ENCODE results near the gene CNNM1.
A peak's percentile ranks its signal among the peaks of the same experiment; 100 is the strongest.

CNNM1 gene

DNA sequence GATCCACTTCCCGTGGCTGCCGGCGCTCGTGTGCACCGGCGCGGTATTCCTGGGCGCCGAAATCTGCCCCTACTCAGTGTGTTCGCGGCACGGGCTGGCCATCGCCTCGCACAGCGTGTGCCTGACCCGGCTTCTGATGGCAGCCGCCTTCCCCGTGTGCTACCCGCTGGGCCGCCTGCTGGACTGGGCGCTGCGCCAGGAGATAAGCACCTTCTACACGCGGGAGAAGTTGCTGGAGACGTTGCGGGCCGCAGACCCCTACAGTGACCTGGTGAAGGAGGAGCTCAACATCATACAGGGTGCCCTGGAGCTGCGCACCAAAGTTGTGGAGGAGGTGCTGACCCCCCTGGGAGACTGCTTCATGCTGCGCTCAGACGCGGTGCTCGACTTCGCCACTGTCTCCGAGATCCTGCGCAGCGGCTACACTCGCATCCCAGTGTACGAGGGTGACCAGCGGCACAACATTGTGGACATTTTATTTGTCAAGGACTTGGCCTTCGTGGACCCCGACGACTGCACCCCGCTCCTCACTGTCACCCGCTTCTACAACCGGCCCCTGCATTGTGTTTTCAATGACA, 1.3 kb downstream of the CNNM1 start:
- Histone ChIP-seq H3K4me1 (peaks cover 3% of the 10 kb centered on the region), H3K9me3 (ENCODE audit: control insufficient read depth, low read length) (no peaks in the 10 kb centered on the region), H3K27ac (no peak overlapping the region), H3K4me3 (ENCODE audit: low read depth, low read length) (peak overlapping the region; percentile 45), H3K9ac (no peak overlapping the region), H2AFZ (peak overlapping the region; percentile 91), H3K27me3 (ENCODE audit: control insufficient read depth, insufficient read depth, low read length) (no peaks in the 10 kb centered on the region), H3K36me3 (ENCODE audit: control insufficient read depth, insufficient read depth, low read length) (no peaks in the 10 kb centered on the region), H3K4me2 (ENCODE audit: low read length) (peak overlapping the region; percentile 91), H3K79me2 (no peaks in the 10 kb centered on the region)
- TF ChIP-seq, protein P1, sequence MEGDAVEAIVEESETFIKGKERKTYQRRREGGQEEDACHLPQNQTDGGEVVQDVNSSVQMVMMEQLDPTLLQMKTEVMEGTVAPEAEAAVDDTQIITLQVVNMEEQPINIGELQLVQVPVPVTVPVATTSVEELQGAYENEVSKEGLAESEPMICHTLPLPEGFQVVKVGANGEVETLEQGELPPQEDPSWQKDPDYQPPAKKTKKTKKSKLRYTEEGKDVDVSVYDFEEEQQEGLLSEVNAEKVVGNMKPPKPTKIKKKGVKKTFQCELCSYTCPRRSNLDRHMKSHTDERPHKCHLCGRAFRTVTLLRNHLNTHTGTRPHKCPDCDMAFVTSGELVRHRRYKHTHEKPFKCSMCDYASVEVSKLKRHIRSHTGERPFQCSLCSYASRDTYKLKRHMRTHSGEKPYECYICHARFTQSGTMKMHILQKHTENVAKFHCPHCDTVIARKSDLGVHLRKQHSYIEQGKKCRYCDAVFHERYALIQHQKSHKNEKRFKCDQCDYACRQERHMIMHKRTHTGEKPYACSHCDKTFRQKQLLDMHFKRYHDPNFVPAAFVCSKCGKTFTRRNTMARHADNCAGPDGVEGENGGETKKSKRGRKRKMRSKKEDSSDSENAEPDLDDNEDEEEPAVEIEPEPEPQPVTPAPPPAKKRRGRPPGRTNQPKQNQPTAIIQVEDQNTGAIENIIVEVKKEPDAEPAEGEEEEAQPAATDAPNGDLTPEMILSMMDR (IDR thresholded peaks at IDR 0.05): no peak

DNA sequence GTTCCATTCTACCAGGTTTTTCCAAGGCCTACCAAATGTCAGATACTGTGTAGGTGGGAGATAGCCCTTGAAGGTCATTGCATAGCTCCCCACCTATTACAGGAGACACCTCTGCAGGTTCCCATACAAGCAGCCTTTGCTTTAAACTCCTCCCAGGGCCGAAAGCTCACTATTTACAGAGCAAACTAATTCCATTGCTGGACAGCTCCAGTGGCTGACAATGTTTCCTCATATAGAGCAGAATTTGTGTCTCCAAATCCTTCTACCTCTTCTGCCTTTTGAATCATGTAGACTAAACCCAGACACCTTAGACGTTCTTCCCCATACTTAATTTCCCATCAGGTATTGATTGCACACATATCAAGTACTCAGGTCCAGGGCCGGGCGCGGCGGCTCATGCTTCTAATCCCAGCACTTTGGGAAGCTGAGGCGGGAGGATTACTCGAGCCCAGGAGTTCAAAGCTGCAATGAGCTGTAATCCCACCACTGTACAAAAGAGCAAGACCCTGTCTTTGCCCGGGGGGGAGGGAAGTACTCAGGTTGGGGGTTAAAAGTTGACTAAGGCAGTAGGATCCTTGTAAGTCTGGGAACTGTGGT, 2.1 kb downstream of the CNNM1 start:
- H3K4me3 ChIP-seq (ENCODE audit: low read depth, low read length): no peak overlapping the region
- H3K27me3 ChIP-seq (ENCODE audit: control insufficient read depth, insufficient read depth, low read length): no peaks in the 10 kb centered on the region
- H3K4me2 ChIP-seq (ENCODE audit: low read length): no peak overlapping the region
- H3K27ac ChIP-seq: no peak overlapping the region
- H3K36me3 ChIP-seq (ENCODE audit: control insufficient read depth, insufficient read depth, low read length): no peaks in the 10 kb centered on the region
- TF ChIP-seq, protein P1 (IDR thresholded peaks at IDR 0.05): no peak
- no peaks in the 10 kb centered on the region for H3K79me2 ChIP-seq
- H2AFZ ChIP-seq: no peak overlapping the region
- no peak overlapping the region for H3K9ac ChIP-seq
- no peaks in the 10 kb centered on the region for H3K9me3 ChIP-seq (ENCODE audit: control insufficient read depth, low read length)
- H3K4me1 ChIP-seq: peaks cover 3% of the 10 kb centered on the region

DNA sequence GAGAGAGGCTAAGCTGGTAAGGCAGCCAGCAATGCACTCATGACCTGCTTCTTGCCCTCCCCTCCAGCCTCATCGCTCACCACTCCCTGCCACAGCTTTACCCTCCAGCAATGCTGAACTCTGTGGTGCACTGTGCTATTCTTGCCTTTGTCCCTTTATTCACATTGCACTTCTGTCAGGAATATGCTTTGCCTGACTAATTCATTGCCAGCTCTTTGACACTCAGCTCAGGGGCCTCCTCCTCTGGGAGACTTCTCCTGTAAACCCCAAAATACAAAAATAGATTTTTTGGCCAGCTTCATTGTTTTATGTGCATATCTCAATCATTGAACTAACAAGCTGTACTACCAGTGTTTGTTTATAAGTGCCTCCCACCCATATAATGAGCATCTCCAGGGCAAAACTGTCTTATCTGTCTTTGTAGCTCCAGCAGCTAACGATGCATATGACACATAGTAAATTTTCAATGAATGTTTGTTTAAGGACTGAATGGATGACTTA, 8.2 kb downstream of the CNNM1 start:
- H3K4me3 ChIP-seq (ENCODE audit: low read depth, low read length): no peak overlapping the region
- no peaks in the 10 kb centered on the region for H3K27me3 ChIP-seq (ENCODE audit: control insufficient read depth, insufficient read depth, low read length)
- H3K9me3 ChIP-seq (ENCODE audit: control insufficient read depth, low read length): no peaks in the 10 kb centered on the region
- H3K79me2 ChIP-seq: no peaks in the 10 kb centered on the region
- no peak overlapping the region for H3K27ac ChIP-seq
- H3K36me3 ChIP-seq (ENCODE audit: control insufficient read depth, insufficient read depth, low read length): no peaks in the 10 kb centered on the region
- H3K9ac ChIP-seq: no peak overlapping the region
- H3K4me2 ChIP-seq (ENCODE audit: low read length): no peak overlapping the region
- no peaks in the 10 kb centered on the region for H3K4me1 ChIP-seq
- TF ChIP-seq, protein P1 (IDR thresholded peaks at IDR 0.05): no peak
- no peak overlapping the region for H2AFZ ChIP-seq

DNA sequence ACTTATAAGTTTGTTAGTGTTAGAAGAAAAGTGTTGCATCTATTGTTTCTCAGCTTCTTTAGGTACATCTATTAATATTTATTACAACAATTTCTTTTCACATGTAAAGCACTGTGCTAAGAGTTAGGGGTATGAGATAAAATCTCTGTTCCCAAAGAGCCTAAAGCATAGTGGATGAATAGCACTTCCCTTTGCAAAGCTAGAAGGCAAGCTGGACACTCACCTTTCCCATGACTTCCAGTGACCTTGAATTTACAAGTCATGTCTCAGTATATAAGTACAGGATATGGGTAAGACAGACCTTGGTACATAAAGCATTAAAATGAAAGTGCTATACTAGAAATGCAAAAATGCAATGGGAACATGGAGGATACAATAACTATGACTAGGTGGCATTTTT, 8.7 kb downstream of the CNNM1 start:
- H3K4me3 ChIP-seq (ENCODE audit: low read depth, low read length): no peak overlapping the region
- H3K27me3 ChIP-seq (ENCODE audit: control insufficient read depth, insufficient read depth, low read length): no peaks in the 10 kb centered on the region
- TF ChIP-seq, protein P1 (IDR thresholded peaks at IDR 0.05): no peak
- no peaks in the 10 kb centered on the region for H3K9me3 ChIP-seq (ENCODE audit: control insufficient read depth, low read length)
- no peak overlapping the region for H3K9ac ChIP-seq
- H3K4me1 ChIP-seq: no peaks in the 10 kb centered on the region
- H2AFZ ChIP-seq: no peak overlapping the region
- no peaks in the 10 kb centered on the region for H3K36me3 ChIP-seq (ENCODE audit: control insufficient read depth, insufficient read depth, low read length)
- H3K4me2 ChIP-seq (ENCODE audit: low read length): no peak overlapping the region
- no peak overlapping the region for H3K27ac ChIP-seq
- no peaks in the 10 kb centered on the region for H3K79me2 ChIP-seq

DNA sequence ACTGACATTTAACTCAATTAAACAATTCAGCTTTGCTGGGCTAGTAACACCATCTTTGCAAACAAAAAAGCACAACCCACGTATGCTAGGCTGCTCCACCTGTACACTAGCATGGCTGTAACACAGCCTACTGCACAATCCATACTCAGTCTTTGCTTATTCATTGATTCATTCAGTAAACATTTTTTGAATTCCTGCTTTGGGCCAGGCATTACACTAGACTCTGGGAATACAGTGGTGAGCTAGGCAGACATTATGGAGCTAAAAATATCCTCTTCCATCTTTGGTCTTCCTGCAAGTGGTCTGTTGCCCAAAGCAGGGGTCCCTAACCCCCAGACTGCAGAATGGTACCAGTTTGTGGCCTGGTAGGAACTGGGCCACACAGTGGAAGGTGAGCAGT, 9.9 kb downstream of the CNNM1 start:
- Histone ChIP-seq H3K79me2 (no peaks in the 10 kb centered on the region), H3K27ac (no peak overlapping the region), H3K4me1 (no peaks in the 10 kb centered on the region), H2AFZ (no peak overlapping the region), H3K4me2 (ENCODE audit: low read length) (no peak overlapping the region), H3K9ac (no peak overlapping the region), H3K27me3 (ENCODE audit: control insufficient read depth, insufficient read depth, low read length) (no peaks in the 10 kb centered on the region), H3K36me3 (ENCODE audit: control insufficient read depth, insufficient read depth, low read length) (no peaks in the 10 kb centered on the region), H3K4me3 (ENCODE audit: low read depth, low read length) (no peak overlapping the region), H3K9me3 (ENCODE audit: control insufficient read depth, low read length) (no peaks in the 10 kb centered on the region)
- TF ChIP-seq, protein P1 (IDR thresholded peaks at IDR 0.05): no peak
